ENCODE results near the gene STX8. TPM values are rescaled to one million over a fixed set of nuclear protein-coding genes. Genes with fewer than 3 reads are reported as not detected.
"Not testable (repeated sequence)": the region's sequence is repeated elsewhere in the genome, so short reads cannot be mapped to it uniquely, and the experiment has no call there.

STX8 gene
- total RNA-seq, 1 donor from 2014 or later, result 54.8 TPM

DNA sequence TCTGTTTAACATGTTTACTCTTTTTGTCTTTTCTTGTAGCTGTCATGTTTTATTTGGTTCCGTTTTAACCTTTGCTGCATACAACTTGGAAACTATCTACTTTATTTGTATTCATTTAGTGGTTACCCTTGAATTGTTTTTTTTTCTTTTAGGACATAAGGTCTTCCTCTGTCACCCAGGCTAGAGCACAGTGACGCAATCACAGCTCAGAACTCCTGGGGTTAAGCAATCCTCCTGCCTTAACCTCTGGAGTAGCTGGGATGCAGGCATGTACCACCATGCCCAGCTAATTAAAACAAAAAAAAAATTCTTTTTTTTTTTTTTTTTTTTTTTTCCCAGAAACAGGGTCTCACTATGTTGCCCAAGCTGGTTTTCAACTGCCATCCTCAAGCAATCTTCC is 39.9 kb upstream of the STX8 start:
- Mint-ChIP-seq H3K27ac (ENCODE audit: unreplicated experiment) (no peak overlapping the region), H3K9me3 (ENCODE audit: unreplicated experiment) (no peaks in the 10 kb centered on the region), H3K27me3 (ENCODE audit: low read depth, unreplicated experiment) (no peaks in the 10 kb centered on the region), H3K36me3 (ENCODE audit: low read depth, unreplicated experiment) (no peaks in the 10 kb centered on the region), H3K4me1 (ENCODE audit: low read depth, unreplicated experiment) (no peaks in the 10 kb centered on the region), H3K4me3 (ENCODE audit: unreplicated experiment) (no peak overlapping the region)
- no peak overlapping the region for H3K4me2 ChIP-seq (ENCODE audit: low read length)
- H3K27ac ChIP-seq (ENCODE audit: low read depth, low read length), result no peak overlapping the region
- no peaks in the 10 kb centered on the region for H3K27me3 ChIP-seq (ENCODE audit: insufficient read depth, low read length)
- H4K20me1 ChIP-seq (ENCODE audit: insufficient read depth, low read length), result no peaks in the 10 kb centered on the region
- FAIRE-seq (no peak), DNase-seq (ENCODE audit: low read depth) (no peak)
- no peaks in the 10 kb centered on the region for H3K79me2 ChIP-seq (ENCODE audit: insufficient read depth, low read length)
- no peaks in the 10 kb centered on the region for H3K36me3 ChIP-seq (ENCODE audit: insufficient read depth, low read length)
- H3K4me1 ChIP-seq (ENCODE audit: insufficient read depth, low read length), result no peaks in the 10 kb centered on the region
- TF ChIP-seq, protein P1, sequence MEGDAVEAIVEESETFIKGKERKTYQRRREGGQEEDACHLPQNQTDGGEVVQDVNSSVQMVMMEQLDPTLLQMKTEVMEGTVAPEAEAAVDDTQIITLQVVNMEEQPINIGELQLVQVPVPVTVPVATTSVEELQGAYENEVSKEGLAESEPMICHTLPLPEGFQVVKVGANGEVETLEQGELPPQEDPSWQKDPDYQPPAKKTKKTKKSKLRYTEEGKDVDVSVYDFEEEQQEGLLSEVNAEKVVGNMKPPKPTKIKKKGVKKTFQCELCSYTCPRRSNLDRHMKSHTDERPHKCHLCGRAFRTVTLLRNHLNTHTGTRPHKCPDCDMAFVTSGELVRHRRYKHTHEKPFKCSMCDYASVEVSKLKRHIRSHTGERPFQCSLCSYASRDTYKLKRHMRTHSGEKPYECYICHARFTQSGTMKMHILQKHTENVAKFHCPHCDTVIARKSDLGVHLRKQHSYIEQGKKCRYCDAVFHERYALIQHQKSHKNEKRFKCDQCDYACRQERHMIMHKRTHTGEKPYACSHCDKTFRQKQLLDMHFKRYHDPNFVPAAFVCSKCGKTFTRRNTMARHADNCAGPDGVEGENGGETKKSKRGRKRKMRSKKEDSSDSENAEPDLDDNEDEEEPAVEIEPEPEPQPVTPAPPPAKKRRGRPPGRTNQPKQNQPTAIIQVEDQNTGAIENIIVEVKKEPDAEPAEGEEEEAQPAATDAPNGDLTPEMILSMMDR (IDR thresholded peaks at IDR 0.05; ENCODE audit: insufficient read depth, low read depth, low read length), result no peak
- TF ChIP-seq EZH2 (IDR thresholded peaks at IDR 0.05; ENCODE audit: insufficient read depth, low read length), result no peak
- no peak overlapping the region for H2AFZ ChIP-seq (ENCODE audit: low read depth, low read length)
- H3K9me3 ChIP-seq (ENCODE audit: insufficient read depth, low read depth, low read length), result no peaks in the 10 kb centered on the region
- H3K4me3 ChIP-seq (ENCODE audit: insufficient read depth, low read depth, low read length), result no peak overlapping the region
- no peak overlapping the region for H3K9ac ChIP-seq (ENCODE audit: low read length)

DNA sequence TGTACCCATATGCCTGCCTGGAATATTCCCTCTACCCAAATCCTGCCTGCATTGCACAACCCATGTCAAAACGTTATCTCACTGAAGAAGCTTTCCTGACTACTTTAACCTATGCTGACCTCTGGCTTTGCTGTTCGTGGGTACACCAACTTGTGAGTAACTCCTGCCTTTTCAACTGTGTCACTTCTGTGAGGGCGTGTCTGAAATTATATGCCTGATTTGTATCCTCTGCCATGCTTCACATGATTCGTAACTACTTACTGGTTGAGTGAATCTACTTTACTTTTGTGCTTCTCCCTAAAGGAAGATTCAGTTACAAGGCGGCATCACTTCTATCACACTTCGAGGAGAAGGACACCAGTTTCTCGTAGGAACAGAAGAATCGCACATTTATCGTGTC is 36.4 kb upstream of the STX8 start:
- no peak overlapping the region for H3K27ac Mint-ChIP-seq (ENCODE audit: unreplicated experiment)
- no peaks in the 10 kb centered on the region for H3K9me3 ChIP-seq (ENCODE audit: insufficient read depth, low read depth, low read length)
- no peak overlapping the region for H3K9ac ChIP-seq (ENCODE audit: low read length)
- H3K27me3 ChIP-seq (ENCODE audit: insufficient read depth, low read length), result no peaks in the 10 kb centered on the region
- FAIRE-seq (no peak), DNase-seq (ENCODE audit: low read depth) (no peak)
- no peak overlapping the region for H2AFZ ChIP-seq (ENCODE audit: low read depth, low read length)
- H4K20me1 ChIP-seq (ENCODE audit: insufficient read depth, low read length), result no peaks in the 10 kb centered on the region
- H3K4me1 ChIP-seq (ENCODE audit: insufficient read depth, low read length), result no peaks in the 10 kb centered on the region
- H3K4me3 Mint-ChIP-seq (ENCODE audit: unreplicated experiment), result no peak overlapping the region
- H3K27me3 Mint-ChIP-seq (ENCODE audit: low read depth, unreplicated experiment), result no peaks in the 10 kb centered on the region
- no peaks in the 10 kb centered on the region for H3K4me1 Mint-ChIP-seq (ENCODE audit: low read depth, unreplicated experiment)
- H3K4me2 ChIP-seq (ENCODE audit: low read length), result no peak overlapping the region
- H3K79me2 ChIP-seq (ENCODE audit: insufficient read depth, low read length), result no peaks in the 10 kb centered on the region
- H3K9me3 Mint-ChIP-seq (ENCODE audit: unreplicated experiment), result no peaks in the 10 kb centered on the region
- no peaks in the 10 kb centered on the region for H3K36me3 ChIP-seq (ENCODE audit: insufficient read depth, low read length)
- no peak for TF ChIP-seq EZH2 (IDR thresholded peaks at IDR 0.05; ENCODE audit: insufficient read depth, low read length)
- TF ChIP-seq, protein P1 (IDR thresholded peaks at IDR 0.05; ENCODE audit: insufficient read depth, low read depth, low read length), result no peak
- no peak overlapping the region for H3K4me3 ChIP-seq (ENCODE audit: insufficient read depth, low read depth, low read length)
- no peaks in the 10 kb centered on the region for H3K36me3 Mint-ChIP-seq (ENCODE audit: low read depth, unreplicated experiment)
- no peak overlapping the region for H3K27ac ChIP-seq (ENCODE audit: low read depth, low read length)

DNA sequence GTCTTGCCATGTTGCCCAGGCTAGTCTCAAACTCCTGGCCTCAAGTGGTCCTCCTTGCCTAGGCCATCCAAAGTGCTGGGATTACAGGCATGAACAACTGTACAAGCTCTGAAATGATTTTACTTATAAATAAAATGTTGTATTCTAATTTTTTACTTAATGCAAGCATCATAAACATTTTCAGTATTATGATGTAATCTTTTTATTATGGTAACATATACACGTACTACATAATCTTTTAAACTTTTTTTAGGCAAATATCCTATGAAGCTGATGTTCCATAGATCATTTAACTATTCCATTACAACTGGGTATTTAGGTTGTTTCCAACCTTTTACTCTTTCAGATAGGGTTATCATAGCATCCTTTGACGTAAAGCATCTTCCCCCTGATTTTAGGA is 35.9 kb upstream of the STX8 start:
- H3K9ac ChIP-seq (ENCODE audit: low read length), result no peak overlapping the region
- H3K79me2 ChIP-seq (ENCODE audit: insufficient read depth, low read length), result no peaks in the 10 kb centered on the region
- H4K20me1 ChIP-seq (ENCODE audit: insufficient read depth, low read length), result no peaks in the 10 kb centered on the region
- H3K4me1 Mint-ChIP-seq (ENCODE audit: low read depth, unreplicated experiment), result no peaks in the 10 kb centered on the region
- DNase-seq (ENCODE audit: low read depth), result no peak
- H3K27me3 Mint-ChIP-seq (ENCODE audit: low read depth, unreplicated experiment), result no peaks in the 10 kb centered on the region
- H2AFZ ChIP-seq (ENCODE audit: low read depth, low read length), result no peak overlapping the region
- no peak for TF ChIP-seq EZH2 (IDR thresholded peaks at IDR 0.05; ENCODE audit: insufficient read depth, low read length)
- TF ChIP-seq, protein P1 (IDR thresholded peaks at IDR 0.05; ENCODE audit: insufficient read depth, low read depth, low read length), result no peak
- H3K27ac Mint-ChIP-seq (ENCODE audit: unreplicated experiment), result no peak overlapping the region
- H3K4me3 ChIP-seq (ENCODE audit: insufficient read depth, low read depth, low read length), result no peak overlapping the region
- H3K36me3 ChIP-seq (ENCODE audit: insufficient read depth, low read length), result no peaks in the 10 kb centered on the region
- H3K36me3 Mint-ChIP-seq (ENCODE audit: low read depth, unreplicated experiment), result no peaks in the 10 kb centered on the region
- H3K4me3 Mint-ChIP-seq (ENCODE audit: unreplicated experiment), result no peak overlapping the region
- H3K9me3 ChIP-seq (ENCODE audit: insufficient read depth, low read depth, low read length), result no peaks in the 10 kb centered on the region
- no peaks in the 10 kb centered on the region for H3K4me1 ChIP-seq (ENCODE audit: insufficient read depth, low read length)
- H3K9me3 Mint-ChIP-seq (ENCODE audit: unreplicated experiment), result no peaks in the 10 kb centered on the region
- no peak overlapping the region for H3K27ac ChIP-seq (ENCODE audit: low read depth, low read length)
- H3K4me2 ChIP-seq (ENCODE audit: low read length), result no peak overlapping the region
- no peaks in the 10 kb centered on the region for H3K27me3 ChIP-seq (ENCODE audit: insufficient read depth, low read length)
- FAIRE-seq, result no peak

DNA sequence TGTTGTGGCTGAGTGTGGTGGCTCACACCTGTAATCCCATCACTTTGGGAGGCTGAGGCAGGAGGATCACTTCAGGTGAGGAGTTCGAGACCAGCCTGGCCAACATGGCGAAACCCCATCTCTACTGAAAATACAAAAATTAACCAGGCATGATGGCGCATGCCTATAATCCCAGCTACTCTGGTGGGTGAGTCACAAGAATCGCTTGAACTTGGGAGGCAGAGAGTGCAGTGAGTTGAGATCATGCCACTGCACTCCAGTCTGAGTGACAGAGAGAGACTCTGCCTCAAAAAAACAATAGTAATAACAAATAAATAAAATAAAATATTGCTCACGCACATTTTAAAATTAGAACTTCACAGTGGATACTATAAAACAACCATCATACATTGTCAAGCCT is 31.4 kb upstream of the STX8 start:
- not testable (repeated sequence) for H3K4me1 ChIP-seq (ENCODE audit: insufficient read depth, low read length); H3K9me3 Mint-ChIP-seq (ENCODE audit: unreplicated experiment); H3K27me3 ChIP-seq (ENCODE audit: insufficient read depth, low read length); H3K79me2 ChIP-seq (ENCODE audit: insufficient read depth, low read length); H3K4me2 ChIP-seq (ENCODE audit: low read length); H3K9me3 ChIP-seq (ENCODE audit: insufficient read depth, low read depth, low read length); H3K27ac Mint-ChIP-seq (ENCODE audit: unreplicated experiment); H3K36me3 ChIP-seq (ENCODE audit: insufficient read depth, low read length); DNase-seq (ENCODE audit: low read depth); H3K9ac ChIP-seq (ENCODE audit: low read length); H3K27ac ChIP-seq (ENCODE audit: low read depth, low read length); H4K20me1 ChIP-seq (ENCODE audit: insufficient read depth, low read length); H3K4me1 Mint-ChIP-seq (ENCODE audit: low read depth, unreplicated experiment); H3K27me3 Mint-ChIP-seq (ENCODE audit: low read depth, unreplicated experiment); H3K36me3 Mint-ChIP-seq (ENCODE audit: low read depth, unreplicated experiment); H3K4me3 Mint-ChIP-seq (ENCODE audit: unreplicated experiment); FAIRE-seq; H3K4me3 ChIP-seq (ENCODE audit: insufficient read depth, low read depth, low read length); H2AFZ ChIP-seq (ENCODE audit: low read depth, low read length)

Data from astrocyte (in vitro differentiated cells and primary cell).